Stimulated activated naive CD8-positive, alpha-beta T cell treated with anti-CD3 and anti-CD28 coated beads, Interleukin-15, Interleukin-2, amounts not matched to agents 100 ng/mL and 50 ng/mL, for 24 hours (primary cell): ENCODE results near the gene KCNK3.
"Not testable (repeated sequence)": the region's sequence is repeated elsewhere in the genome, so short reads cannot be mapped to it uniquely, and the experiment has no call there.

Experiments used
- H3K27ac Mint-ChIP-seq: one replicate; pipeline ENCODE4 v1.8.0; 2021; ENCODE audit warnings: mild to moderate bottlenecking, mixed read lengths
- H3K27me3 Mint-ChIP-seq: one replicate; pipeline ENCODE4 v1.8.0; 2021; ENCODE audit warnings: mixed read lengths
- H3K36me3 Mint-ChIP-seq: one replicate; pipeline ENCODE4 v1.8.0; 2021; ENCODE audit warnings: low read depth, mixed read lengths
- H3K4me1 Mint-ChIP-seq: one replicate; pipeline ENCODE4 v1.8.0; 2021; ENCODE audit warnings: low read depth, mixed read lengths
- H3K4me3 Mint-ChIP-seq: one replicate; pipeline ENCODE4 v1.8.0; 2021; ENCODE audit warnings: mild to moderate bottlenecking, mixed read lengths
- H3K9me3 Mint-ChIP-seq: one replicate; pipeline ENCODE4 v1.8.0; 2021; ENCODE audit warnings: mixed read lengths

KCNK3 gene

DNA sequence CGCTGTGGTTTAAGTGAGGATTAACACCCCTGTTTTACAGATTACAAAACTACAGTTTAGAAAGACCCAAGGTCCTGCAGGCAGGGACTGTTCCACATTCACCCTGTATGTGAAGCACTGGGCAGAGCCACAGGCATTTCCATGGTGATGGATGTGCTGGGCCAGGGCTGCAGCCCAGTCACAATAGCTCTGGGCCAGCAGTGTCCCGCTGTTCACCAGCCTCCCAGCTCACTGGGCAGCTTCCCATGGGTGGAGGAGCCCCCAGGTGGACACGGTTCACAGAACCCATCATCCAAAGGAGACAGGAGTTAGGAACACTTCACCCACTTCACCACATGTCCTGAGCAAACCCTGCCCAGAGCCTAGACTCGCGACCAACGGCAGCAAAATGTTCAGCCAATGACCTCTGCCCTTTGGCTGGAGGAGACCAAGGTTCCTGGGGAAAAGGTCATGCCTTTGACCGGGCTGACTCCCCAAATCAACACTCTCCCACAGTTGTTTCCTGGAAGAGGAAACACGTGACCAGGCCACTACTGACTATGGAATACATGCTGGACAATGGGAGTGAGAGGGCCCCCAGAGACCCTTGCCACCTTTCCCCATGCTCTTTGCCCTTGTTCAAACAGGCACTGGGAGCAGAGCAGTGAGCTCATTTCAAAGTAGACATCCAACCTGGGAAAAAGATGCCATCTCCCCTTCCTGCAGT, 43.5 kb downstream of the KCNK3 start:
- Mint-ChIP-seq H3K4me1 (peaks cover 5% of the 10 kb centered on the region), H3K4me3 (no peak overlapping the region), H3K27me3 (peaks cover 9% of the 10 kb centered on the region), H3K9me3 (no peaks in the 10 kb centered on the region), H3K27ac (no peak overlapping the region), H3K36me3 (no peaks in the 10 kb centered on the region)

DNA sequence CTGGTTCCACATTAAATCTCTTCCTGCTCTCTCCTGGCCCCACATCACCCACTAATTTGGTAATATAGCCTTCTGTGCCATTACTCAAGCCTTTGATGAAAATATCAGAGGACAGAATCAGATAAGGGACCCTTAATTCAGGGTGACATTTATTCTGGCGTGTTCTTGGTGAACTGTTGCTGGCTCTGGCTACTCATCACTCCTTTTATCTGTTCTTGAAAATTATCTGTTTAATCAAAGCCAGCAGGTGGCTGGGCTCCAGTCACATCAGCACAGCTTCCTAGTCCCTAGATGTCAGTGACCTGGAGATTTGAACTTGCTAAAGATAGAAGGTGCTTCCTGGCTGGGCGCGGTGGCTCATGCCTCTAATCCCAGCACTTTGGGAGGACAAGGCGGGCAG, 44.7 kb downstream of the KCNK3 start:
- no peak overlapping the region for H3K4me3 Mint-ChIP-seq
- H3K4me1 Mint-ChIP-seq: peaks cover 7% of the 10 kb centered on the region
- no peaks in the 10 kb centered on the region for H3K9me3 Mint-ChIP-seq
- no peak overlapping the region for H3K27ac Mint-ChIP-seq
- peaks cover 9% of the 10 kb centered on the region for H3K27me3 Mint-ChIP-seq
- H3K36me3 Mint-ChIP-seq: no peaks in the 10 kb centered on the region

DNA sequence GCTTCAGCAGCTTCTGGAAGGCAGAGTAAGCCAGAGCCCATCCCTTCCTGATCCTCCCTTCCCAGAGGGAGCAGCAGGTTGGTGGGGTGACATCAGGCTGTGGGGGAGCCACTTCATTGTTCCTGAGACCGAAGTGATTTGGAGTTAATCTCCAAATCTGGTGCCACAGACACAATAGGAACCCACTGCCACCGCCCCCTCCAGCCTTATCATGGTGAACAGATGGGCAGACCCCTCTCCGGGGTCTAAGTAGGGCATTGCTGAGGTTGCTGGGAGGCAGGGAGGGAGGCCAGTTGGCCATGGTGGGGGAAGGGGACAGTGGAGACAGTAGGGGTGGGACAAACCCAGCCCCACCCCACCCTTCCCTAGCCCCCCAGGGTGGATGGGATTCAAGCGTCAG, 46.0 kb downstream of the KCNK3 start:
- H3K27ac Mint-ChIP-seq: no peak overlapping the region
- no peaks in the 10 kb centered on the region for H3K9me3 Mint-ChIP-seq
- H3K4me1 Mint-ChIP-seq: peaks cover 7% of the 10 kb centered on the region
- peaks cover 5% of the 10 kb centered on the region for H3K27me3 Mint-ChIP-seq
- no peak overlapping the region for H3K4me3 Mint-ChIP-seq
- no peaks in the 10 kb centered on the region for H3K36me3 Mint-ChIP-seq

DNA sequence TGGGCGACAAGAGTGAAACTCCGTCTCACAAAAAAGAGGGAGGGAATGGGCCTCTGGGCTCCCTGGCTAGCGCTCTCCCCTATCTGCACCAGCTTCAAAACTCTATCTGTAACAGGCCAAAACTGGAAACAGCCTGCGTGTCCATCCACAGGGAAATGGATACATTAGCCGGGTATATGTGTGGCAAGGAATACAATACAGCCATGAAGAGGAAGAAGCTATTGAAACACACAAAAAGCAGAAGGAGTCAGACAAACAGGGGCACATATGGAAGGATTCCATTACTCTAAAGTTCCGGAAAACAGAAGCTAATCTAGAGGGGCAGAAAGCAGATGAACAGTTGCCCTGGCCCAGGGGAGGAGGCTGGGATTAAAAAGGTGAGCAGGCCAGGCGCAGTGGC, 47.0 kb downstream of the KCNK3 start:
- H3K36me3 Mint-ChIP-seq: no peaks in the 10 kb centered on the region
- peaks cover 3% of the 10 kb centered on the region for H3K27me3 Mint-ChIP-seq
- no peak overlapping the region for H3K4me3 Mint-ChIP-seq
- H3K9me3 Mint-ChIP-seq: no peaks in the 10 kb centered on the region
- no peak overlapping the region for H3K27ac Mint-ChIP-seq
- H3K4me1 Mint-ChIP-seq: peaks cover 7% of the 10 kb centered on the region

DNA sequence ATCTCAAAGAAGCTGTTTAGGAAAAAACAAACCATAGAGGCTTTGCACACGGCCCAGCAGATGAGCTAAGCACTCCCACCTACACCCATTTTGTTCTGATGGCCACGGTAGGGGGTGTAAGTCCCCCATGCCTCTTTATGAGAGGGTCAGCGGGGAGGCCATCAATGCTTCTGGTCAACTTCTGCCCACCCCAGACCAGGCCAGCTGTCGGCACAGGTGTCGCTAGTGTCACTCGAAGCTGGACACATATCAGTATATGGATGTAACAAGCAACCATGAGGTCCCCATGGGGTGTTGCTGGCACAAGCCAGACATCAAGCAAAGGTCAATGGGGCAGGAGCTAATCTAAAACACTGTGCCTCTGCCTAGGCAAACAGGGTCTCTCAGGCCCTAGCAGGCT, 47.8 kb downstream of the KCNK3 start:
- Mint-ChIP-seq H3K4me1 (peaks cover 7% of the 10 kb centered on the region), H3K27me3 (peaks cover 3% of the 10 kb centered on the region), H3K27ac (no peak overlapping the region)

DNA sequence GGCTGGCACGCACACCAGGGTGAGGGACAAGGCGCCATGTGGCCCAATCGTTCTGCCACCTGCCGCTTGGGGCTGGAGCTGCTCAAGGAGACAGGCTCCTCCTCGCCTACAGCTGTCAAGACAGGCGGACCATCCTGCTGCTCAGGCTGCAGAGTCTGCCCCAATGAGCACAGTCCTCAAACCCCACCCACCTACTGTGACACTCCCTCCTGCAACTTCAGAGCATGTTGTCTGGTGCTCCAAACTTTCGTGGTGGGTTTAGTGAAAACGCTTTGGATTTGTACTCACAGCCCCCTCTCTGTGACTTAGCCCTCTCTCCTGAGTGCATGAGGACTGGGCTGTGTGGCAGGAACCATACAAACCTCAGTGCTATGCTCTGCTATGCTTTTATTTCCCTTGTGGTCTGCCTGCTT, 48.4 kb downstream of the KCNK3 start:
- no peak overlapping the region for H3K4me3 Mint-ChIP-seq
- H3K36me3 Mint-ChIP-seq: no peaks in the 10 kb centered on the region
- H3K9me3 Mint-ChIP-seq: no peaks in the 10 kb centered on the region
- no peak overlapping the region for H3K27ac Mint-ChIP-seq
- peaks cover 3% of the 10 kb centered on the region for H3K27me3 Mint-ChIP-seq
- peaks cover 7% of the 10 kb centered on the region for H3K4me1 Mint-ChIP-seq

More for the DNA sequence above, 47.8 kb downstream of the KCNK3 start:
- Mint-ChIP-seq H3K36me3 (no peaks in the 10 kb centered on the region), H3K4me3 (no peak overlapping the region), H3K9me3 (no peaks in the 10 kb centered on the region)

DNA sequence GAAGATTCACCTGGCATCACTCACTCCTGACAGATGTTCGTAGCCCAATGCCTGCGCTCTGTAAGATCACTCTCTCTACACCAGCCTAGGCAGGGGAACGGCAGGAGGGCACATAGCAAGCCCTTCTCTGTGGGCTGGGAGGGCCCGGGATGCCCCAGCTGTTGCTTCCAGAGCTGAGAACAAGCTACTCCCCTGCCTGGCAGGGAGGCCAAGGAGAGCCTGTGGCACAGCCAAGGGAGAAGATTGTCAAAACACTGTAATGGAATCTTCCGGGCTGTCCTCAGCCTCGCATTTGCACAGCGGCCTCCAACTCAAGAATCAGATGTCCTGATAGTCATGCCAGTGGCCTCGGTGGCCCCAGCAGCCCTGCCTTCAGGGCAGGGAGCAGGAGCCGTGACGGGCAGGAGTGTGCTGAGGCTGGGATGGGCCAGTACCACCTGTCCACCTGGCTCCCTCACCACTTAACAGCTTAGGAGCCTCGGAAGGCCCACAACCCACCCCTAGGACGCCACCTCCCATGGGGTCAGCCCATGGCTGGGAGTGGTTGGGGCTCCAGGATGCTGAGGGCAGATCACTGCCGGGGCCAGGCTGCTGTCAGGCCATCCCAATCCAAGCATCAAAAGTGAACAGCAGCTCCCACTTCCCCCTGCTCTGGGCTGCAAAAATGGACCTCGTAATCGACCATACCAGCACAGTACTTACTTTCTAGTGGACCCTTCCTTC, 49.7 kb downstream of the KCNK3 start:
- Mint-ChIP-seq H3K27ac (no peak overlapping the region), H3K9me3 (no peaks in the 10 kb centered on the region), H3K4me1 (peaks cover 7% of the 10 kb centered on the region), H3K27me3 (peaks cover 3% of the 10 kb centered on the region), H3K36me3 (no peaks in the 10 kb centered on the region), H3K4me3 (no peak overlapping the region)

DNA sequence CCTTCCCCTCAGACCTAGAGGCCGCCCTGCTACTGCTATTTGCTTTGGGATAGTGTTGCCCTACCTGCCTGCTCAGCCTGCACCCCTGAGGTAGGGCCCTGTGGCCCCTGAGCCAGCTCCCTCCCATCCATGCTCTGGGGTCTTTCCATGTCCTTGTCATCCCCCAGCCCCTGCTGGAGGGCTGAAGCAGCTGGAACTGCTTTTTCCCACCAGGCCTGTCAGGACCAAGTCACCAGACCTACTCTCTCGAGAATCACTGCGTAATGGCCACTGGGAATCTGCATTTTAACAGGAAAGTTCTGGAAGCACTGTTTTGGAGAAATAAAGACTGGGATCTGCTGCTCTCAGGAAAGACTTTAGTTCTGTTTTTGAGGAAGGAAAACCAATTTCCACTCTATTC, 51.3 kb downstream of the KCNK3 start:
- Mint-ChIP-seq H3K36me3 (no peaks in the 10 kb centered on the region), H3K4me1 (peaks cover 7% of the 10 kb centered on the region), H3K4me3 (no peak overlapping the region), H3K9me3 (no peaks in the 10 kb centered on the region), H3K27me3 (no peaks in the 10 kb centered on the region), H3K27ac (no peak overlapping the region)

DNA sequence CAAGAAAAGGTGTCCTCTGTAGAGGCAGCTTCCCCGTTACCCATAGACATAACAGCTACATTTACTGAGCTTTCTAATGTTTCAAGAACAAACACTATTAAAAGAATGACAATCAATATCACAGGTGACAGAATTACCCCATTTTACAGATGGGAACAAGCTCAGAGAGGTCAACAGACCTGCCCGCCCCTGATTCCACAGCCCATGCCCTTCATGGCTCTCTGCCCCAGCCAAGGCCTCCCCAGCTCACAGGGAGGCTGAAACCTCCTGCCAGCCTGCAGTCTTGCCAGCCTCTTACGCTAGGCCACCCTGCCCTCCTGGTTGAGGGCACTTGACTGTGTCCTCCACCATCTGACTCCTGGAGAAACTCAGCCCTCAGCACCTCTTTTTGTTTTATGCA, 52.4 kb downstream of the KCNK3 start:
- Mint-ChIP-seq H3K27me3 (no peaks in the 10 kb centered on the region), H3K27ac (no peak overlapping the region), H3K36me3 (no peaks in the 10 kb centered on the region), H3K4me1 (peaks cover 7% of the 10 kb centered on the region), H3K9me3 (no peaks in the 10 kb centered on the region), H3K4me3 (no peak overlapping the region)

DNA sequence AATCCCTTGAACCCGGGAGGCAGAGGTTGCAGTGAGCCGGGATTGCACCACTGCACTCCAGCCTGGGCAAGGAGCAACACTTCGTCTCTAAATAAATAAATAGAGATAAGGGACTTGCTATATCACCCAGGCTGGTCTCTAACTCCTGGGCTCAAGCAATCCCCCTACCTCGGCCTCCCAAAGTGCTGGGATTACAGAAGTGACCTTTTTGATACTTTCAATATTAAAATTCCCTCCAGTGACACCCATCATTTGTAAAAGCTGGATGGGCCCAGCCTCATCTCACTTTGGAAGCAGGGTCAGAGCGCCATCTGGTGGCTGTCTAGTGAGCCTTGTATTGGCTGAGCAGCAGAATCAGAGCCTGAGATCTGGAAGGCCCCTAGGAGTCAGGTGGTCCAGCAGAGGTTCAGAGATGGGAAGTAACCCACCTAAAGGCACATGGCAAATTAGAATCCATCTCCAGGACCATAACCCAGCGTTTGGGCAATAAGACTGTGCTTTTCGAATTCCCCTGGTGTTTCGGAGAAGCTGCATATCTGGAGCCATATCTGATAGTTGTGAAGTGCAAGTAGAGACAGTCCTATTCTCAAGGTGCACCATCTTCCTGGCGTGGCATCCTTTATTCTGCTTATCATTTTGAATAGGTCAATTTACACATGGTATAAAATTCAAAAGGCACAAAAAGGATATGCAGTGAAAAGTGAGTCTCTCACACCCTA, 53.2 kb downstream of the KCNK3 start:
- no peak overlapping the region for H3K4me3 Mint-ChIP-seq
- H3K27me3 Mint-ChIP-seq: no peaks in the 10 kb centered on the region

DNA sequence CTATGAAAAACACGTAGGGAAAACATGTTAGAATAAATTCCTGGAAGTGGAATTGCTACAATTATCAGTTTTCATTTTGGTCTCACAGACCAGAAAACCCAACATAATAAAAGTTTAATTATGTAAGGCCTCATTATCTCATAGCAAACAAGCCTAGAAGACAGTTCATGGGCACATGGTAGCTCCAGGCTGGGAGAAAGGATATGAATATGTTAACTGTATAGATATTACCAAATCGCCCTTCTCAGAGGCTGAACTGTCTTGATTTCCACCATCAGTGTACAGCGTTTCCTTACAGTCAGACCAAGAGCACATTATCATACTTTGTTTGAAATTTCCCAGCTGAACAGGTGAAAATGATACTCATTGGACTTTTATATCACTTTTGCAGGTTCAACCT, 54.4 kb downstream of the KCNK3 start:
- H3K27ac Mint-ChIP-seq: no peak overlapping the region
- no peaks in the 10 kb centered on the region for H3K9me3 Mint-ChIP-seq
- no peaks in the 10 kb centered on the region for H3K27me3 Mint-ChIP-seq
- no peaks in the 10 kb centered on the region for H3K4me1 Mint-ChIP-seq
- no peaks in the 10 kb centered on the region for H3K36me3 Mint-ChIP-seq
- no peak overlapping the region for H3K4me3 Mint-ChIP-seq

More for the DNA sequence above, 53.2 kb downstream of the KCNK3 start:
- Mint-ChIP-seq H3K36me3 (no peaks in the 10 kb centered on the region), H3K4me1 (peaks cover 5% of the 10 kb centered on the region), H3K9me3 (no peaks in the 10 kb centered on the region), H3K27ac (no peak overlapping the region)

DNA sequence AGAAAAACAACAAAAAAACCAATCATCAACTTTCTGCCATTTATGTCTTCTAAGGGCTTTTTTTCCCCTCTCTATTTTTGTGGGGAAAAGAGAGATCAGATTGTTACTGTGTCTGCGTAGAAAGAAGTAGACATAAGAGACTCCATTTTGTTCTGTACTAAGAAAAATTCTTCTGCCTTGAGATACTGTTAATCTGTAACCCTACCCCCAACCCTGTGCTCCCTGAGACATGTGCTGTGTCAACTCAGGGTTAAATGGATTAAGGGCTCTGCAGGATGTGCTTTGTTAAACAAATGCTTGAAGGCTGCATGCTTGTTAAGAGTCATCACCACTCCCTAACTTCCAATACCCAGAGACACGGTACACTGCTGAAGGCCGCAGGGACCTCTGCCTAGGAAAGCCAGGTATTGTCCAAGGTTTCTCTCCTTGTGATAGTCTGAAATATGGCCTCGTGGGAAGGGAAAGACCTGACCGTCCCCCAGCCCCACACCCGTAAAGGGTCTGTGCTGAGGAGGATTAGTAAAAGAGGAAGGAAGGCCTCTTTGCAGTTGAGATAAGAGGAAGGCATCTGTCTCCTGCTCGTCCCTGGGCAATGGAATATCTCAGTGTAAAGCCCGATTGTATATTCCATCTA, 57.4 kb downstream of the KCNK3 start:
- H3K9me3 Mint-ChIP-seq, H3K27me3 Mint-ChIP-seq, H3K27ac Mint-ChIP-seq, H3K36me3 Mint-ChIP-seq, H3K4me3 Mint-ChIP-seq, H3K4me1 Mint-ChIP-seq: not testable (repeated sequence)

DNA sequence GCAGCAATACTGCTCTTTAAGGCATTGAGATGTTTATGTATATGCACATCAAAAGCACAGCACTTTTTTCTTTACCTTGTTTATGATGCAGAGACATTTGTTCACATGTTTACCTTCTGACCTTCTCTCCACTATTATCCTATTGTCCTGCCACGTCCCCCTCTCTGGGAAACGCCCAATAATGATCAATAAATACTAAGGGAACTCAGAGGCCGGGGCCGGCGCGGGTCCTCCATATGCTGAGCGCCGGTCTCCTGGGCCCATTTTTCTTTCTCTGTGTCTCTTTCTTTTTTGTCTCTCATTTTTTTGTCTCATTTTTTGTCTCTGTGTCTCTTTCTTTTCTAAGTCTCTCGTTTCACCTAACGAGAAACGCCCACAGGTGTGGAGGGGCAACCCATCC, 57.9 kb downstream of the KCNK3 start:
- H3K27me3 Mint-ChIP-seq, H3K4me3 Mint-ChIP-seq, H3K4me1 Mint-ChIP-seq, H3K9me3 Mint-ChIP-seq, H3K36me3 Mint-ChIP-seq, H3K27ac Mint-ChIP-seq: not testable (repeated sequence)

DNA sequence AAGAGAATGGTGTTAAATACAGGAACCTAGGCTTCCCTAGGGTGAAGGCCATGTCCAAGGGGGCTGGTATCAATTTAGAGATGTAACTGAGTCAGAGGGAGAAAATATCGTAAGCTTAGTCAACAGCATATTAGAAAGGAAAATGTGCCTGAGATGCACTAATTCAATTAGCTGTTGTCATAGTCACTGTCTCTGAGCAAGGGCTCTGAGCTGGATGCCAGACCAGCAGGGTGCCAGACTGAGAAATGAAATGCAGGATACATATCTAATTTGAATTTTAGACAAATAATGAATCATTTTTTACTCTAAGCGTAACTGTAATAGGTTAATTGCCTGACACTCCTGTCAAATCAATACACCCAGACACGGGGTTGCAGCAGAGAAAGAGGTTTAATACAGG, 60.1 kb downstream of the KCNK3 start:
- H3K9me3 Mint-ChIP-seq: no peaks in the 10 kb centered on the region
- no peaks in the 10 kb centered on the region for H3K36me3 Mint-ChIP-seq
- peaks cover 4% of the 10 kb centered on the region for H3K4me1 Mint-ChIP-seq
- H3K4me3 Mint-ChIP-seq: no peak overlapping the region
- no peaks in the 10 kb centered on the region for H3K27me3 Mint-ChIP-seq
- no peak overlapping the region for H3K27ac Mint-ChIP-seq

DNA sequence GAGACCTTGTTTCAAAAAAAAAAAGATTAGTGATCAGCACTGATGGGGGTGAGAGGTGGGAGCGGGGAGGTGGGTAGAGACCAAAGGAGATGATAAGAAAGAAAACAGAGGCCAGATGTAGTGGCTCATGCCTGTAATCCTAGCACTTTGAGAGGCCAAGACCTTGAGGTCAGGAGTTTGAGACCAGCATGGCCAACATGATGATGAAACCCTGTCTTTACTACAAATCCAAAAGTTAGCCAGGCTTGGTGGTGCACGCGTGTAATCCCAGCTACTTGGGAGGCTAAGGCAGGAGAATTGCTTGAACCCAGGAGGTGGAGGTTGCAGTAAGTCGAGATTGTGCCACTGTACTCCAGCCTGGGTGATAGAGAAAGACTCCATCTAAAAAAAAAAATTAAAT, 62.0 kb downstream of the KCNK3 start:
- no peaks in the 10 kb centered on the region for H3K27me3 Mint-ChIP-seq
- no peaks in the 10 kb centered on the region for H3K9me3 Mint-ChIP-seq
- no peak overlapping the region for H3K27ac Mint-ChIP-seq
- peaks cover 14% of the 10 kb centered on the region for H3K4me1 Mint-ChIP-seq
- no peaks in the 10 kb centered on the region for H3K36me3 Mint-ChIP-seq
- no peak overlapping the region for H3K4me3 Mint-ChIP-seq
